SK-N-SH (cell line): Measurements from ENCODE around the gene RBMS1. TPM values are rescaled to one million over a fixed set of nuclear protein-coding genes. Genes with fewer than 3 reads are reported as not detected.
A peak's percentile ranks its signal among the peaks of the same experiment; 100 is the strongest.

ENCODE experiments used
- CTCF ChIA-PET: fragments of 300-600, 350-600 bp; formaldehyde crosslinking; extraction: SDS; loops from one replicate; lab custom pipeline; 2021; lab: Yijun Ruan, JAX
- POLR2A ChIA-PET: fragments of 350-600 bp; sonication (Branson Sonifier 250); formaldehyde crosslinking; extraction: SDS; loops from one replicate; lab custom pipeline; 2020; ENCODE audit warnings: antibody characterized with exemption, inconsistent platforms; lab: Yijun Ruan, JAX
- DNase-seq: peaks from one replicate; pipeline ENCODE4 v3.0.0; 2012
- H2AFZ ChIP-seq: fragments of 200-600 bp; sonication (generic); 2 replicates; pipeline ENCODE4 v1.8.1; 2016; ENCODE audit warnings: antibody characterized with exemption, mild to moderate bottlenecking, low read depth
- H3F3A ChIP-seq: fragments of 200-600 bp; sonication (generic); replicated peaks from 2 replicates; pipeline ENCODE3; 2016; ENCODE audit warnings: antibody characterized with exemption, mild to moderate bottlenecking; ENCODE audit not compliant: insufficient read depth
- H3K27ac ChIP-seq, 2 experiments: fragments of 200-500 bp in 1 of 2; fragments of 200-600 bp in 1 of 2; sonication (Bioruptor generic) in 1 of 2; sonication (generic), shearing (Covaris generic) in 1 of 2; 2 replicates each; pipeline versions ENCODE4 v1.5.1 to v1.6.1; 2014 to 2016; ENCODE audit warnings: low read depth in 2 of 2, inconsistent platforms in 1 of 2, low read length in 1 of 2, mild to moderate bottlenecking in 1 of 2, mixed read lengths in 1 of 2
- H3K27me3 ChIP-seq: fragments of 200-600 bp; sonication (generic), shearing (Covaris generic); 2 replicates; pipeline ENCODE4 v1.6.1; 2016; ENCODE audit warnings: mixed run types; ENCODE audit not compliant: insufficient read depth
- H3K36me3 ChIP-seq, 2 experiments: fragments of 200-500 bp in 1 of 2; fragments of 200-600 bp in 1 of 2; sonication (Bioruptor generic) in 1 of 2; sonication (generic) in 1 of 2; replicated peaks in 1 of 2; 2 replicates each; pipeline versions ENCODE3 to v1.5.1; 2014 to 2016; ENCODE audit warnings: low read length in 1 of 2, mild to moderate bottlenecking in 1 of 2; ENCODE audit not compliant: insufficient read depth in 2 of 2, control insufficient read depth in 1 of 2
- H3K4me1 ChIP-seq, 2 experiments: fragments of 200-500 bp in 1 of 2; fragments of 200-600 bp in 1 of 2; sonication (Bioruptor generic) in 1 of 2; sonication (generic), shearing (Covaris generic) in 1 of 2; 2 replicates each; pipeline versions ENCODE4 v1.5.1 to v1.6.1; 2014 to 2016; ENCODE audit warnings: low read depth in 1 of 2, low read length in 1 of 2, mixed run types in 1 of 2; ENCODE audit not compliant: insufficient read depth in 2 of 2, control insufficient read depth in 1 of 2
- H3K4me2 ChIP-seq: fragments of 200-600 bp; sonication (generic), shearing (Covaris generic); 2 replicates; pipeline ENCODE4 v1.6.1; 2017; ENCODE audit warnings: mixed run types
- H3K4me3 ChIP-seq, 2 experiments: fragments of 200-500 bp in 1 of 2; fragments of 200-600 bp in 1 of 2; sonication (Bioruptor generic) in 1 of 2; sonication (generic), shearing (Covaris generic) in 1 of 2; 2 replicates each; pipeline versions ENCODE4 v1.5.1 to v1.8.1; 2014 to 2016; ENCODE audit warnings: low read depth in 2 of 2, inconsistent platforms in 1 of 2, low read length in 1 of 2, mild to moderate bottlenecking in 1 of 2, mixed read lengths in 1 of 2, moderate library complexity in 1 of 2
- H3K79me2 ChIP-seq: fragments of 200-600 bp; sonication (generic); 2 replicates; pipeline ENCODE4 v1.8.1; 2017; ENCODE audit warnings: mild to moderate bottlenecking; ENCODE audit not compliant: insufficient read depth
- H3K9ac ChIP-seq: fragments of 200-600 bp; sonication (generic); 2 replicates; pipeline ENCODE4 v1.6.1; 2017; ENCODE audit warnings: mixed run types
- H3K9me2 ChIP-seq: fragments of 200-600 bp; sonication (generic); 2 replicates; pipeline ENCODE4 v1.6.1; 2017; ENCODE audit warnings: mixed run types
- H3K9me3 ChIP-seq: fragments of 200-600 bp; sonication (generic); 2 replicates; pipeline ENCODE4 v1.6.1; 2017; ENCODE audit warnings: mixed run types, mild to moderate bottlenecking, moderate library complexity
- H4K20me1 ChIP-seq: fragments of 200-600 bp; sonication (generic); 2 replicates; pipeline ENCODE4 v1.6.1; 2017; ENCODE audit warnings: mild to moderate bottlenecking, mixed run types; ENCODE audit not compliant: insufficient read depth
- EZH2phosphoT487 ChIP-seq: fragments of 200-600 bp; sonication (generic); IDR thresholded peaks from 2 replicates; pipeline ENCODE4 v1.6.1; 2017; ENCODE audit warnings: low read depth, mixed run types, mild to moderate bottlenecking, antibody characterized with exemption, moderate library complexity, borderline replicate concordance
- GABPA ChIP-seq: IDR thresholded peaks from 2 replicates; pipeline ENCODE4 v1.4.0; 2012; ENCODE audit warnings: low read depth, mild to moderate bottlenecking
- SMC3 ChIP-seq: IDR thresholded peaks from 2 replicates; pipeline ENCODE4 v1.6.1; 2012; ENCODE audit warnings: low read depth, low read length, improper control_type of control experiment
- TEAD4 ChIP-seq: IDR thresholded peaks from 2 replicates; pipeline ENCODE4 v1.4.0; 2012; ENCODE audit warnings: mild to moderate bottlenecking, borderline replicate concordance; ENCODE audit not compliant: insufficient read depth
- WGBS: methylation state at CpG from one replicate; pipeline ENCODE4 v1.1.6; 2017; ENCODE audit warnings: low lambda C conversion rate; 5-methylcytosine and 5-hydroxymethylcytosine counted together
- polyA plus RNA-seq, 3 experiments: library from polyadenylated mRNA; depleted of rRNA; stranded (reverse); fragments of >200 nt; gene quantifications; 2 replicates each; pipeline ENCODE4 v1.2.3, GENCODE V29; 2012
- TF ChIP-seq, protein P1 (sequence below): IDR thresholded peaks from 2 replicates; pipeline ENCODE4; 2012
- TF ChIP-seq, protein P2 (sequence below): IDR thresholded peaks from 2 replicates; pipeline ENCODE4 v1.6.1; 2012; ENCODE audit warnings: mild to moderate bottlenecking, low read depth, low read length, moderate library complexity

RBMS1 gene
- polyA plus RNA-seq, 1 of the 3 experiments (the other 2 are of a cell fraction), result 56.5 TPM

DNA sequence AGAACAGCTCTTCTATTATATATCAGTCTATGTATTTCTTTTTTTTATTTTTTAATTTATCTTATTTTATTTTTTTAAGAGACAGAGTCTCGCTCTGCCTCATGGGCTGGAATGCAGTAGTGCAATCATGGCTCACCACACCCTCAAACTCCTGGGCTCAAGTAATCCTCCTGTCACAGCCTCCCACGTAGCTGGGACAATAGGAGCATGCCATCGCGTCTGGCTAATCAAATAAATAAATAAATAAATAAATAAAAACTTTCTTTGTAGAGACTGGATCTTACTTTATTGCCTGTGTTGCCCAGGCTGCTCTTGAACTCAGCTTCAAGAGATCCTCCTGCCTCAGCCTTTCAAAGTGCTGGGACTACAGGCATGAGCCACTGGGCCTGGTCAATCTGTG, 117.0 kb downstream of the RBMS1 start:
- H4K20me1 ChIP-seq, result peaks cover 96% of the 10 kb centered on the region
- H3K9me3 ChIP-seq, result no peaks in the 10 kb centered on the region
- POLR2A ChIA-PET, result no interaction called here
- no peak overlapping the region for H3K4me3 ChIP-seq
- H3K27ac ChIP-seq, result no peak overlapping the region
- no peak for TF ChIP-seq EZH2phosphoT487
- H3K79me2 ChIP-seq, result peaks cover 100% of the 10 kb centered on the region
- WGBS, result 72% methylated on average over 4 of the region's 4 CpGs
- H3K36me3 ChIP-seq, result no peaks in the 10 kb centered on the region
- no peak overlapping the region for H3K4me2 ChIP-seq
- H2AFZ ChIP-seq, result no peak overlapping the region
- H3K27me3 ChIP-seq, result no peaks in the 10 kb centered on the region
- no peaks in the 10 kb centered on the region for H3K9me2 ChIP-seq
- no peak for DNase-seq
- CTCF ChIA-PET, result interaction anchor here (2.6 kb wide), 1 partner anchor 14 kb away, joined by 10 read pairs; no protein-coding TSS in a partner anchor
- no peak overlapping the region for H3K9ac ChIP-seq
- H3F3A ChIP-seq, result peaks cover 26% of the 10 kb centered on the region
- H3K4me1 ChIP-seq, result peaks cover 32 to 80% of the 10 kb centered on the region in 2 experiments

DNA sequence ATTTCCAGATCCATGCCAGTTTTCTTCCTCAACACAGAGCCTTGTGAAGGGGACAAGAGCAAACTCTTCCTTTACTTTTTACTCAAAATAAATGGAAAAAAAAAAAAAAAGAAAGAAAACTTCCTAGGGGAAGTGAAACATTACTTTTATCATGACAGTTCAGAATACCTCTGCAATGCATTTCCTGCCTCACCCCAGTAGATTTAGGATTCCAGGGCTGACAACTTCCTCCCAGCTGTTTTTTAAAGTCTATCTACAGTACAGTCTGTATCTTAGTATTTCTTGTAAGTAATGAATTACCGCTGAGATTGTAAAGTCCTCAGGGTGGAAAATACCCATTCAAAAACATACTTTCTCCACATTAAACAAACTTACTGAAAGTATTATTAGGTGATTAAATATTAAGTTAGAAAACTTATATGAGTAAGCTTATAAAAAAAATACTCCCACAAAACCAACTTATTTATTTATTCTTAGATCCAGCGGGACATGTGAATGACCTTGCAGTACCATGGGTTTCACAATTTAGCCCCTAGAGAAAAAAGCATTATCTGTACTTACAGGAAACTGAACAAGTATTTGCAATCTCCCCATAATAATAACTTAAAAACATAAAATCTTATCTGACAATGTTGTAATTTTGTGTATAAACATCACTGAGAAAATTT, 117.7 kb downstream of the RBMS1 start:
- TF ChIP-seq GABPA, result peak; percentile 11; the same call in 1 of the 2 replicates
- TF ChIP-seq, protein P1, sequence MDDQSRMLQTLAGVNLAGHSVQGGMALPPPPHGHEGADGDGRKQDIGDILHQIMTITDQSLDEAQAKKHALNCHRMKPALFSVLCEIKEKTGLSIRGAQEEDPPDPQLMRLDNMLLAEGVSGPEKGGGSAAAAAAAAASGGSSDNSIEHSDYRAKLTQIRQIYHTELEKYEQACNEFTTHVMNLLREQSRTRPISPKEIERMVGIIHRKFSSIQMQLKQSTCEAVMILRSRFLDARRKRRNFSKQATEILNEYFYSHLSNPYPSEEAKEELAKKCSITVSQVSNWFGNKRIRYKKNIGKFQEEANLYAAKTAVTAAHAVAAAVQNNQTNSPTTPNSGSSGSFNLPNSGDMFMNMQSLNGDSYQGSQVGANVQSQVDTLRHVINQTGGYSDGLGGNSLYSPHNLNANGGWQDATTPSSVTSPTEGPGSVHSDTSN, result peak; percentile 11; the same call in 1 of the 2 replicates
- TF ChIP-seq SMC3, result no peak
- CTCF ChIA-PET, result interaction anchor here (1.6 to 2.6 kb wide), 2 partner anchors 14 to 618 kb away, joined by 4 to 10 read pairs; no protein-coding TSS in a partner anchor
- Histone ChIP-seq H2AFZ (no peak overlapping the region), H3K79me2 (peaks cover 100% of the 10 kb centered on the region), H3K9me2 (no peaks in the 10 kb centered on the region), H3K4me2 (peak overlapping the region; percentile 19; the same call in 1 of the 2 replicates), H3K27me3 (no peaks in the 10 kb centered on the region), H4K20me1 (peaks cover 96% of the 10 kb centered on the region), H3K36me3 (no peaks in the 10 kb centered on the region), H3K27ac (peak overlapping the region in 1 of 2 experiments; percentile 67; a peak in 3 of 4 replicates), H3K4me1 (peaks cover 33 to 80% of the 10 kb centered on the region in 2 experiments), H3K9ac (no peak overlapping the region), H3K9me3 (no peaks in the 10 kb centered on the region), H3K4me3 (no peak overlapping the region), H3F3A (peaks cover 29% of the 10 kb centered on the region)
- POLR2A ChIA-PET, result no interaction called here
- DNase-seq, result no peak
- WGBS, result 80% methylated on average over 2 of the region's 2 CpGs

DNA sequence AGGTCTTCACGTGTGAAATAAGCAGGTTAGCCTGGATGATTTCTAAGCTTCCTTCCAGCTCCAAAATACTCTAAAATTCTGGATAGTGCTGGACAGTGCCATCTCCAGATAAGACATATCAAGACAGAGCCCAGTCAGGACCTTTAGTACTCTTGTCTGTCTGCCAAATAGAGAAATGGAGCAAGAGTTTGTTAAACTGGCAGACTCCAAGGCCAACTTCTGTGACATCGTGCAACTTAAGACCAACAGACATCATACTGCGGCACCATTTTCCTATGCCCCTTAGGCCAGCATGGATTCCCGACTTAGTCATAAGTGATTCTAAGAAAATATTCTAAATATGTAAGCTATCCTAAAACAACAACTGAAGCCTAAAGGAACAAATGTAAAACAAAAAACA, 118.6 kb downstream of the RBMS1 start:
- DNase-seq, result no peak
- Histone ChIP-seq H3K9me2 (no peaks in the 10 kb centered on the region), H3F3A (peaks cover 29% of the 10 kb centered on the region), H3K36me3 (no peaks in the 10 kb centered on the region), H4K20me1 (peaks cover 95% of the 10 kb centered on the region), H3K4me3 (no peak overlapping the region), H2AFZ (no peak overlapping the region), H3K4me2 (no peak overlapping the region), H3K27me3 (no peaks in the 10 kb centered on the region), H3K79me2 (peaks cover 100% of the 10 kb centered on the region), H3K27ac (peak overlapping the region in 1 of 2 experiments; percentile 67; a peak in 3 of 4 replicates), H3K9ac (no peak overlapping the region), H3K9me3 (no peaks in the 10 kb centered on the region), H3K4me1 (peaks cover 26 to 79% of the 10 kb centered on the region in 2 experiments)
- WGBS, result 84% methylated on average over 4 of the region's 4 CpGs
- ChIA-PET POLR2A (interaction anchor here (0.6 kb wide), 1 partner anchor 11 kb away, joined by 3 read pairs; no protein-coding TSS in a partner anchor), CTCF (interaction anchor here (1.6 to 2.6 kb wide), 2 partner anchors 13 to 619 kb away, joined by 4 to 10 read pairs; no protein-coding TSS in a partner anchor)
- TF ChIP-seq, protein P2, sequence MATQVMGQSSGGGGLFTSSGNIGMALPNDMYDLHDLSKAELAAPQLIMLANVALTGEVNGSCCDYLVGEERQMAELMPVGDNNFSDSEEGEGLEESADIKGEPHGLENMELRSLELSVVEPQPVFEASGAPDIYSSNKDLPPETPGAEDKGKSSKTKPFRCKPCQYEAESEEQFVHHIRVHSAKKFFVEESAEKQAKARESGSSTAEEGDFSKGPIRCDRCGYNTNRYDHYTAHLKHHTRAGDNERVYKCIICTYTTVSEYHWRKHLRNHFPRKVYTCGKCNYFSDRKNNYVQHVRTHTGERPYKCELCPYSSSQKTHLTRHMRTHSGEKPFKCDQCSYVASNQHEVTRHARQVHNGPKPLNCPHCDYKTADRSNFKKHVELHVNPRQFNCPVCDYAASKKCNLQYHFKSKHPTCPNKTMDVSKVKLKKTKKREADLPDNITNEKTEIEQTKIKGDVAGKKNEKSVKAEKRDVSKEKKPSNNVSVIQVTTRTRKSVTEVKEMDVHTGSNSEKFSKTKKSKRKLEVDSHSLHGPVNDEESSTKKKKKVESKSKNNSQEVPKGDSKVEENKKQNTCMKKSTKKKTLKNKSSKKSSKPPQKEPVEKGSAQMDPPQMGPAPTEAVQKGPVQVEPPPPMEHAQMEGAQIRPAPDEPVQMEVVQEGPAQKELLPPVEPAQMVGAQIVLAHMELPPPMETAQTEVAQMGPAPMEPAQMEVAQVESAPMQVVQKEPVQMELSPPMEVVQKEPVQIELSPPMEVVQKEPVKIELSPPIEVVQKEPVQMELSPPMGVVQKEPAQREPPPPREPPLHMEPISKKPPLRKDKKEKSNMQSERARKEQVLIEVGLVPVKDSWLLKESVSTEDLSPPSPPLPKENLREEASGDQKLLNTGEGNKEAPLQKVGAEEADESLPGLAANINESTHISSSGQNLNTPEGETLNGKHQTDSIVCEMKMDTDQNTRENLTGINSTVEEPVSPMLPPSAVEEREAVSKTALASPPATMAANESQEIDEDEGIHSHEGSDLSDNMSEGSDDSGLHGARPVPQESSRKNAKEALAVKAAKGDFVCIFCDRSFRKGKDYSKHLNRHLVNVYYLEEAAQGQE, result peak; percentile 77; the same call in 1 of the 2 replicates
- no peak for TF ChIP-seq TEAD4
